ENCODE measurements around the gene TXNL1. TPM values are rescaled to one million over a fixed set of nuclear protein-coding genes. Genes with fewer than 3 reads are reported as not detected.
"Not testable (repeated sequence)": the region's sequence is repeated elsewhere in the genome, so short reads cannot be mapped to it uniquely, and the experiment has no call there.

TXNL1 gene
- total and polyA plus RNA-seq, 2 donors from 2014 or later, result 54.0 to 91.1 TPM

DNA sequence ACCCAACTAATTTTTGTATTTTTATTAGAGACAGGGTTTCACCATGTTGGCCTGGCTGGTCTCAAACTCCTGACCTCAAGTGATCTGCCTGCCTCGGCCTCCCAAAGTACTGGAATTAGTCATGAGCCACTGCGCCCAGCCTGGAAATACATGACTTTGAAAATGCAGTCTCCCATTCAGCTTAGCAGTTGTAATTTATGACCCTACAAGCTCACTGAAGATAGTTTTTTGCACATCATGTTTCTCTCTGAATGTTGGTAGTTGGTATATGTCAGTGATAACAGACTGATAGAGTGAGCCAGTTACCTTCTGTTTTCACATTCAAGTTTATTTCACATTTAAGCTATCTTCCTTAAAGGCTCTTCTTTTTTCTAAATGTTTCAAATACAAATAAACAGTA is 19.9 kb upstream of the TXNL1 start:
- intact Hi-C loops (cut with DNase I), result no loop called here
- Histone ChIP-seq H3K9ac (ENCODE audit: low read length in 3 of 3) (no peak overlapping the region), H3K4me1 (ENCODE audit: control insufficient read depth in 2 of 3, insufficient read depth in 2 of 3, low read depth in 1 of 3, low read length in 3 of 3) (peaks cover 0 to 2% (median 0%) of the 10 kb centered on the region in 3 donors), H3K27ac (ENCODE audit: low read depth in 2 of 2, low read length in 2 of 2) (no peak overlapping the region), H3K9me3 (ENCODE audit: control insufficient read depth in 2 of 3, insufficient read depth in 1 of 3, low read length in 3 of 3) (no peaks in the 10 kb centered on the region), H3K27me3 (ENCODE audit: control insufficient read depth, insufficient read depth, low read length) (no peaks in the 10 kb centered on the region), H3K36me3 (ENCODE audit: control insufficient read depth in 2 of 3, insufficient read depth in 3 of 3, low read length in 3 of 3) (no peaks in the 10 kb centered on the region), H3K4me3 (ENCODE audit: low read length in 3 of 3) (no peak overlapping the region)
- DNase-seq (no peak), FAIRE-seq (no peak)
- TF ChIP-seq, protein P1, sequence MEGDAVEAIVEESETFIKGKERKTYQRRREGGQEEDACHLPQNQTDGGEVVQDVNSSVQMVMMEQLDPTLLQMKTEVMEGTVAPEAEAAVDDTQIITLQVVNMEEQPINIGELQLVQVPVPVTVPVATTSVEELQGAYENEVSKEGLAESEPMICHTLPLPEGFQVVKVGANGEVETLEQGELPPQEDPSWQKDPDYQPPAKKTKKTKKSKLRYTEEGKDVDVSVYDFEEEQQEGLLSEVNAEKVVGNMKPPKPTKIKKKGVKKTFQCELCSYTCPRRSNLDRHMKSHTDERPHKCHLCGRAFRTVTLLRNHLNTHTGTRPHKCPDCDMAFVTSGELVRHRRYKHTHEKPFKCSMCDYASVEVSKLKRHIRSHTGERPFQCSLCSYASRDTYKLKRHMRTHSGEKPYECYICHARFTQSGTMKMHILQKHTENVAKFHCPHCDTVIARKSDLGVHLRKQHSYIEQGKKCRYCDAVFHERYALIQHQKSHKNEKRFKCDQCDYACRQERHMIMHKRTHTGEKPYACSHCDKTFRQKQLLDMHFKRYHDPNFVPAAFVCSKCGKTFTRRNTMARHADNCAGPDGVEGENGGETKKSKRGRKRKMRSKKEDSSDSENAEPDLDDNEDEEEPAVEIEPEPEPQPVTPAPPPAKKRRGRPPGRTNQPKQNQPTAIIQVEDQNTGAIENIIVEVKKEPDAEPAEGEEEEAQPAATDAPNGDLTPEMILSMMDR (IDR thresholded peaks at IDR 0.05; ENCODE audit: borderline replicate concordance, extremely low read depth, insufficient read depth), result no peak

DNA sequence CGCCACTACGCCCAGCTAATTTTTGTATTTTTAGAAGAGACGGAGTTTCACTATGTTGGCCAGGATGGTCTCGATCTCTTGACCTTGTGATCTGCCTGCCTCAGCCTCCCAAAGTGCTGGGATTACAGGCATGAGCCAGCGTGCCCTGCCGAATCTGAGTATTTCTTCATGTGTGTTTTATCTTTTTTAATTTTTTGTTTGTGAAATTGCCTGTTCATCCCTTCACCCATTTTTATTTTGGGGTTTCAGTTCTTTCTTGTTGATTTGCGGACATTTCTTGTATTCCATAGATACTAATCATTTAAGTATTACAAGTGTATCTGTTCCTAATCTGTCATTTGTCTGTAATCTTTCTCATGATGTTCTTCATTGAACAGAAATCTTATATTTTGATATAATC is 15.9 kb upstream of the TXNL1 start:
- H3K9ac ChIP-seq (ENCODE audit: low read length in 3 of 3); H3K9me3 ChIP-seq (ENCODE audit: control insufficient read depth in 2 of 3, insufficient read depth in 1 of 3, low read length in 3 of 3); DNase-seq; H3K27me3 ChIP-seq (ENCODE audit: control insufficient read depth, insufficient read depth, low read length); FAIRE-seq; H3K4me3 ChIP-seq (ENCODE audit: low read length in 3 of 3); H3K36me3 ChIP-seq (ENCODE audit: control insufficient read depth in 2 of 3, insufficient read depth in 3 of 3, low read length in 3 of 3); H3K4me1 ChIP-seq (ENCODE audit: control insufficient read depth in 2 of 3, insufficient read depth in 2 of 3, low read depth in 1 of 3, low read length in 3 of 3); intact Hi-C loops (cut with DNase I); H3K27ac ChIP-seq (ENCODE audit: low read depth in 2 of 2, low read length in 2 of 2): not testable (repeated sequence)

- intact Hi-C loops (cut with DNase I), result no loop called here
- no peak overlapping the region for H3K4me3 ChIP-seq (ENCODE audit: low read length in 3 of 3)
- DNase-seq, result no peak
Measured at GRCh38 chr18:56652802-56653201, 14.4 kb upstream of the TXNL1 start.

GRCh38 chr18:56651771-56652092 is 13.3 kb upstream of the TXNL1 start:
- intact Hi-C loops (cut with DNase I), result no loop called here
- DNase-seq (no peak), FAIRE-seq (no peak)
- H3K27me3 ChIP-seq (ENCODE audit: control insufficient read depth, insufficient read depth, low read length), result no peaks in the 10 kb centered on the region
- peak overlapping the region; percentile 86 to 97 (median 95) for H3K9ac ChIP-seq (ENCODE audit: low read length in 3 of 3)
- no peaks in the 10 kb centered on the region for H3K36me3 ChIP-seq (ENCODE audit: control insufficient read depth in 2 of 3, insufficient read depth in 3 of 3, low read length in 3 of 3)
- TF ChIP-seq, protein P1 (IDR thresholded peaks at IDR 0.05; ENCODE audit: borderline replicate concordance, extremely low read depth, insufficient read depth), result no peak
- peaks cover 0 to 6% (median 6%) of the 10 kb centered on the region in 3 donors for H3K4me1 ChIP-seq (ENCODE audit: control insufficient read depth in 2 of 3, insufficient read depth in 2 of 3, low read depth in 1 of 3, low read length in 3 of 3)
- H3K4me3 ChIP-seq (ENCODE audit: low read length in 3 of 3), result peak overlapping the region; percentile 89 to 97 (median 93)
- peak overlapping the region; percentile 79 to 83 for H3K27ac ChIP-seq (ENCODE audit: low read depth in 2 of 2, low read length in 2 of 2)
- no peaks in the 10 kb centered on the region for H3K9me3 ChIP-seq (ENCODE audit: control insufficient read depth in 2 of 3, insufficient read depth in 1 of 3, low read length in 3 of 3)

More at GRCh38 chr18:56652802-56653201, 14.4 kb upstream of the TXNL1 start:
- no peak for FAIRE-seq
- Histone ChIP-seq H3K27me3 (ENCODE audit: control insufficient read depth, insufficient read depth, low read length) (no peaks in the 10 kb centered on the region), H3K27ac (ENCODE audit: low read depth in 2 of 2, low read length in 2 of 2) (no peak overlapping the region), H3K9me3 (ENCODE audit: control insufficient read depth in 2 of 3, insufficient read depth in 1 of 3, low read length in 3 of 3) (no peaks in the 10 kb centered on the region), H3K4me1 (ENCODE audit: control insufficient read depth in 2 of 3, insufficient read depth in 2 of 3, low read depth in 1 of 3, low read length in 3 of 3) (peaks cover 0 to 6% (median 6%) of the 10 kb centered on the region in 3 donors), H3K36me3 (ENCODE audit: control insufficient read depth in 2 of 3, insufficient read depth in 3 of 3, low read length in 3 of 3) (no peaks in the 10 kb centered on the region), H3K9ac (ENCODE audit: low read length in 3 of 3) (no peak overlapping the region)
- TF ChIP-seq, protein P1 (IDR thresholded peaks at IDR 0.05; ENCODE audit: borderline replicate concordance, extremely low read depth, insufficient read depth), result no peak
